Endothelial cell of umbilical vein (primary cell): ENCODE measurements around the gene TEAD3. TPM values are rescaled to one million over a fixed set of nuclear protein-coding genes. Genes with fewer than 3 reads are reported as not detected.

Experiments
- BruUV-seq: library from RNA; stranded (reverse); fragments of 400-500 nt; replicated peaks from 2 replicates; lab custom pipeline; 2021; lab: Mats Ljungman, UMichigan
- CTCF ChIA-PET: fragments of 300-600, 350-600 bp; sonication (Branson Sonifier 250); formaldehyde crosslinking; loops from one replicate; lab custom pipeline; 2021; ENCODE audit warnings: antibody characterized with exemption, inconsistent platforms; lab: Charles Lee
- POLR2A ChIA-PET: fragments of 300-600, 350-600 bp; sonication (Branson Sonifier 250); formaldehyde crosslinking; loops from one replicate; lab custom pipeline; 2021; ENCODE audit warnings: antibody characterized with exemption, inconsistent platforms; lab: Charles Lee
- DNase-seq: peaks from one replicate; pipeline ENCODE4 v3.0.0-alpha.2; 2011; ENCODE audit warnings: low read depth, low spot score
- FAIRE-seq: peaks from 2 replicates; lab custom pipeline; 2011; peaks lifted over from hg19 to GRCh38; lab: Jason Lieb, UNC
- H2AFZ ChIP-seq: 2 replicates; pipeline ENCODE4 v1.6.0; 2012; ENCODE audit warnings: low read depth, low read length, control low read depth, inconsistent platforms
- H3K27ac ChIP-seq: 2 replicates; pipeline ENCODE4 v1.5.1; 2011; ENCODE audit warnings: low read depth, mild to moderate bottlenecking, control low read depth, low read length, moderate library complexity; ENCODE audit not compliant: insufficient read depth
- H3K27me3 ChIP-seq, 2 experiments: 2 replicates each; pipeline versions ENCODE4 v1.6.0 to v1.6.1; 2011; ENCODE audit warnings: low read length in 2 of 2, mixed read lengths in 1 of 2; ENCODE audit not compliant: control insufficient read depth in 2 of 2, insufficient read depth in 2 of 2
- H3K36me3 ChIP-seq, 2 experiments: 2 replicates in 1 of 2; 3 replicates in 1 of 2; pipeline ENCODE4 v1.5.1; 2011; ENCODE audit warnings: low read length in 2 of 2, mild to moderate bottlenecking in 1 of 2, moderate library complexity in 1 of 2; ENCODE audit not compliant: control insufficient read depth in 2 of 2, insufficient read depth in 2 of 2; ENCODE audit errors: extremely low read depth in 1 of 2
- H3K4me1 ChIP-seq: 3 replicates; pipeline ENCODE4 v1.5.1; 2011; ENCODE audit warnings: mild to moderate bottlenecking, low read length; ENCODE audit not compliant: control insufficient read depth, insufficient read depth; ENCODE audit errors: extremely low read depth
- H3K4me2 ChIP-seq: 2 replicates; pipeline ENCODE4 v1.6.1; 2011; ENCODE audit warnings: low read length, control low read depth, mixed read lengths; ENCODE audit not compliant: insufficient read depth
- H3K4me3 ChIP-seq, 3 experiments: fragments of 200-600 bp in 1 of 3; sonication (generic), shearing (Covaris generic) in 1 of 3; replicated peaks in 1 of 3; 2 replicates each; pipeline ENCODE4 v1.5.1; 2011 to 2016; ENCODE audit warnings: control low read depth in 3 of 3, low read length in 3 of 3, mild to moderate bottlenecking in 2 of 3, inconsistent platforms in 1 of 3, low read depth in 1 of 3, moderate library complexity in 1 of 3; ENCODE audit not compliant: insufficient read depth in 1 of 3
- H3K79me2 ChIP-seq: 2 replicates; pipeline ENCODE4 v1.6.0; 2012; ENCODE audit warnings: low read length, inconsistent platforms; ENCODE audit not compliant: control insufficient read depth, insufficient read depth
- H3K9ac ChIP-seq: replicated peaks from 2 replicates; pipeline ENCODE3; 2011; ENCODE audit warnings: low read length, control low read depth; ENCODE audit not compliant: insufficient read depth; ENCODE audit errors: extremely low read depth
- H3K9me1 ChIP-seq: replicated peaks from 3 replicates; pipeline ENCODE4 v1.6.0; 2011; ENCODE audit warnings: mild to moderate bottlenecking, low read length; ENCODE audit not compliant: control insufficient read depth, insufficient read depth; ENCODE audit errors: extremely low read depth
- H3K9me3 ChIP-seq: replicated peaks from 2 replicates; pipeline ENCODE4 v1.5.1; 2012; ENCODE audit warnings: low read length, inconsistent platforms; ENCODE audit not compliant: control insufficient read depth, insufficient read depth
- H4K20me1 ChIP-seq: replicated peaks from 2 replicates; pipeline ENCODE3; 2011; ENCODE audit warnings: mild to moderate bottlenecking, low read length; ENCODE audit not compliant: control insufficient read depth, insufficient read depth; ENCODE audit errors: extremely low read depth
- EZH2 ChIP-seq: IDR thresholded peaks from 2 replicates; pipeline ENCODE4 v1.6.1; 2012; ENCODE audit warnings: borderline replicate concordance, low read depth, mild to moderate bottlenecking, moderate library complexity, low read length, inconsistent platforms; ENCODE audit not compliant: severe bottlenecking
- FOS ChIP-seq: IDR thresholded peaks from 2 replicates; pipeline ENCODE4 v1.6.1; 2011; ENCODE audit warnings: mild to moderate bottlenecking, low read length, moderate library complexity, borderline replicate concordance; ENCODE audit not compliant: insufficient read depth
- GATA2 ChIP-seq: IDR thresholded peaks from 2 replicates; pipeline ENCODE4 v1.7.0; 2011; ENCODE audit warnings: low read depth, mild to moderate bottlenecking, moderate library complexity, mixed read lengths, low read length; ENCODE audit not compliant: insufficient read length, insufficient read depth
- JUN ChIP-seq: IDR thresholded peaks from 2 replicates; pipeline ENCODE4 v1.6.1; 2011; ENCODE audit warnings: borderline replicate concordance, low read depth; ENCODE audit not compliant: insufficient read length, insufficient read depth
- MYC ChIP-seq: IDR thresholded peaks from one replicate; pipeline ENCODE4 v1.6.1; 2011; ENCODE audit warnings: mild to moderate bottlenecking, low read depth, low read length
- POLR2A ChIP-seq: IDR thresholded peaks from 2 replicates; pipeline ENCODE4 v1.6.1; 2012; ENCODE audit warnings: low read depth, mild to moderate bottlenecking, control low read depth, low read length
- POLR2AphosphoS5 ChIP-seq: IDR thresholded peaks from 2 replicates; pipeline ENCODE4 v1.6.1; 2012; ENCODE audit warnings: low read depth, mild to moderate bottlenecking, control low read depth, low read length, moderate library complexity; ENCODE audit not compliant: insufficient read depth
- dilution Hi-C: fragments of 300-500 bp; cut with MboI; formaldehyde crosslinking; loops from one replicate; pipeline ENCODE4 v1.15.0; 2019; ENCODE audit warnings: low sequenced_read_pairs; ENCODE audit not compliant: extremely low pct_ligation_motif_present
- intact Hi-C: fragments of 100-400 bp; cut with micrococcal nuclease; formaldehyde crosslinking; loops from one replicate; pipeline ENCODE4 v1.10.0; 2022
- polyA plus RNA-seq, 4 experiments: library from polyadenylated mRNA; depleted of rRNA in 3 of 4; stranded (reverse) in 3 of 4; unstranded in 1 of 4; fragments of >200 nt; gene quantifications; 2 replicates each; pipeline versions ENCODE4 v1.2.1 to v1.2.3, GENCODE V29; 2011 to 2012; ENCODE audit warnings: missing spikeins in 1 of 4
- total RNA-seq: library from RNA; stranded (reverse); gene quantifications from 2 replicates; pipeline ENCODE4 v1.2.3, GENCODE V29; 2021
- TF ChIP-seq, protein P1 (sequence below), 2 donors: IDR thresholded peaks; 1 replicate in 1 of 2; 2 replicates in 1 of 2; pipeline ENCODE4 v1.5.1; 2011; ENCODE audit warnings: low read length in 2 of 2, mild to moderate bottlenecking in 2 of 2, moderate library complexity in 2 of 2, control low read depth in 1 of 2, inconsistent platforms in 1 of 2, low read depth in 1 of 2; ENCODE audit not compliant: insufficient read depth in 1 of 2; ENCODE audit errors: extremely low read depth in 1 of 2
- TF ChIP-seq, protein P2 (sequence below): IDR thresholded peaks from 2 replicates; pipeline ENCODE4 v1.6.1; 2011; ENCODE audit not compliant: insufficient read depth, insufficient read length

Gene TEAD3
- total and polyA plus RNA-seq, 2 donors (not counting 3 experiments of a cell fraction or from before 2014, with no cell fraction given) = 1.1 to 1.6 TPM

DNA sequence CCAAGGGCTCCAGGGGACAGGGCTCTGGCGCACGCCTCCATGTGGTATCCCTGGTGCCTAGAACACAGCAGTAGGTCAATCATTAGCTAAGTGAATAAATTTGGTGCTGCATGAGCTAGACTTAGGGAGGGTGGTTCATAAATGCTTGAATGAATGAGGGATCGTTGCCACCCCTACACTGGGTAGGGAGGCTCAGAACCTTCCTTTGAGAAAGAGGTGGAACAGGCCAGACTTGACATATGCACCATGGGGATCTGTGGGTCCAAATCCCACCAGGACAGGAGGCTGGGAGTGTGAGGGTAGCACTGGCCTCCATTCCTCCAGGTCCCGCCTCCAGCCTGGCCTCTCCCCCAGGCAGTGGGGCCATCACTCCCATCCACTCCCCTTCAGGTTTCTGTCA, 13.8 kb downstream of the TEAD3 start:
- Histone ChIP-seq H3K4me2 (no peak overlapping the region), H3K36me3 (no peaks in the 10 kb centered on the region), H3K79me2 (no peaks in the 10 kb centered on the region), H3K9ac (no peak overlapping the region), H3K4me3 (no peak overlapping the region), H3K9me3 (no peaks in the 10 kb centered on the region), H2AFZ (no peak overlapping the region), H3K27ac (no peak overlapping the region), H3K4me1 (no peaks in the 10 kb centered on the region), H3K9me1 (no peaks in the 10 kb centered on the region), H4K20me1 (no peaks in the 10 kb centered on the region), H3K27me3 (no peaks in the 10 kb centered on the region)
- no TSS peak for BruUV-seq
- FAIRE-seq (no peak), DNase-seq (no peak)
- TF ChIP-seq POLR2AphosphoS5 (no peak), GATA2 (no peak), EZH2 (no peak), FOS (no peak), MYC (no peak), JUN (no peak), POLR2A (no peak)
- TF ChIP-seq, protein P1, sequence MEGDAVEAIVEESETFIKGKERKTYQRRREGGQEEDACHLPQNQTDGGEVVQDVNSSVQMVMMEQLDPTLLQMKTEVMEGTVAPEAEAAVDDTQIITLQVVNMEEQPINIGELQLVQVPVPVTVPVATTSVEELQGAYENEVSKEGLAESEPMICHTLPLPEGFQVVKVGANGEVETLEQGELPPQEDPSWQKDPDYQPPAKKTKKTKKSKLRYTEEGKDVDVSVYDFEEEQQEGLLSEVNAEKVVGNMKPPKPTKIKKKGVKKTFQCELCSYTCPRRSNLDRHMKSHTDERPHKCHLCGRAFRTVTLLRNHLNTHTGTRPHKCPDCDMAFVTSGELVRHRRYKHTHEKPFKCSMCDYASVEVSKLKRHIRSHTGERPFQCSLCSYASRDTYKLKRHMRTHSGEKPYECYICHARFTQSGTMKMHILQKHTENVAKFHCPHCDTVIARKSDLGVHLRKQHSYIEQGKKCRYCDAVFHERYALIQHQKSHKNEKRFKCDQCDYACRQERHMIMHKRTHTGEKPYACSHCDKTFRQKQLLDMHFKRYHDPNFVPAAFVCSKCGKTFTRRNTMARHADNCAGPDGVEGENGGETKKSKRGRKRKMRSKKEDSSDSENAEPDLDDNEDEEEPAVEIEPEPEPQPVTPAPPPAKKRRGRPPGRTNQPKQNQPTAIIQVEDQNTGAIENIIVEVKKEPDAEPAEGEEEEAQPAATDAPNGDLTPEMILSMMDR (IDR thresholded peaks at IDR 0.05; ENCODE audit: extremely low read depth in 1 of 2, insufficient read depth in 1 of 2, low read depth in 1 of 2, low read length in 2 of 2) = no peak
- TF ChIP-seq, protein P2, sequence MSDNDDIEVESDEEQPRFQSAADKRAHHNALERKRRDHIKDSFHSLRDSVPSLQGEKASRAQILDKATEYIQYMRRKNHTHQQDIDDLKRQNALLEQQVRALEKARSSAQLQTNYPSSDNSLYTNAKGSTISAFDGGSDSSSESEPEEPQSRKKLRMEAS = no peak
- intact Hi-C loops = no loop called here
- dilution Hi-C loops = no loop called here
- ChIA-PET POLR2A (no interaction called here), CTCF (no interaction called here)
